Measurements from ENCODE around the gene MRNIP.

DNA sequence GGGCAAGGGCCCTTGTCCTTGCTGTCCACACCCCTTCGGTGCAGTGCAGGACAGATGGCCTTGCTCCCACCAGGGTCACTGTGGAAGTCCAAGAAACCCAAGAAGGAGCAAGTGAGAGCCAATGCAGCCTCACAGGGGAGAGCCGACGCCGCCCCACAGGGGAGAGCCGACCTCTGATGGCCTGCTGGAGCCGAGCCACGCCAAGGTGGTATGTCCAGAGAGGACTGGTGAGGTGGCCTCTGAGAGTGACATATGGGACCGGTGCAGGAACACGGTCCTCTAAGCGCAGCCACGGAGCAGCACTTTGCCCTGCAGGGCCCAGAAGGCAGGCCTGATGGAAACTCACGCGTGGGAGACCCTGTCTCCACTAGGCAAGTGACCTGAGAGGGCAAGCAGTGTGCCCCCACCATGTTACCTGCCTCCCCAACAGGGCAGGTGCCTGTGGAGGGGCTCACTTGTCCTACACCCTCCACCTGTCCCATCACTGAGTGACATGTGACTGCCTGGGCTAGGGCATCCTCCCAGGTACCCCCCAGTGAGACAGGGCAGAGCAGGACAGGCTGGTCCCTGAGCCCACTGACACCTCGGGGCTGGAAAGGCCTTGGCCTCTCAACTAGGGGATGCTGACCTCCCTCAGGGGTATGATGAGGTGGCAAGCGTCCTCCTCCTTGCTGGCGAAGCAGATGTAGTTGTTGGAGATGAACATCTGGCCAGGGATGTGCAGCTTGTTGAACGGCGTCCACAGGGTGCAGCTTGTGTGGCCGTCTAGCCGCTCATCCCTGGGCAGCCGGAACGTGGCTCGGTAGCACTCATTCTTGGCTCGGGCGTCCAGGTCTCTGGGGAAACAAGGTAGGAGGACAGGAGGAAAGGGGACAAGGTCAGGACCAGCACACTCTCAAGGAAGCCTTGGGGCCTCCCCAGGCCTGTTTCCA is 32.4 kb upstream of the MRNIP start:
- TF ChIP-seq, protein P1, sequence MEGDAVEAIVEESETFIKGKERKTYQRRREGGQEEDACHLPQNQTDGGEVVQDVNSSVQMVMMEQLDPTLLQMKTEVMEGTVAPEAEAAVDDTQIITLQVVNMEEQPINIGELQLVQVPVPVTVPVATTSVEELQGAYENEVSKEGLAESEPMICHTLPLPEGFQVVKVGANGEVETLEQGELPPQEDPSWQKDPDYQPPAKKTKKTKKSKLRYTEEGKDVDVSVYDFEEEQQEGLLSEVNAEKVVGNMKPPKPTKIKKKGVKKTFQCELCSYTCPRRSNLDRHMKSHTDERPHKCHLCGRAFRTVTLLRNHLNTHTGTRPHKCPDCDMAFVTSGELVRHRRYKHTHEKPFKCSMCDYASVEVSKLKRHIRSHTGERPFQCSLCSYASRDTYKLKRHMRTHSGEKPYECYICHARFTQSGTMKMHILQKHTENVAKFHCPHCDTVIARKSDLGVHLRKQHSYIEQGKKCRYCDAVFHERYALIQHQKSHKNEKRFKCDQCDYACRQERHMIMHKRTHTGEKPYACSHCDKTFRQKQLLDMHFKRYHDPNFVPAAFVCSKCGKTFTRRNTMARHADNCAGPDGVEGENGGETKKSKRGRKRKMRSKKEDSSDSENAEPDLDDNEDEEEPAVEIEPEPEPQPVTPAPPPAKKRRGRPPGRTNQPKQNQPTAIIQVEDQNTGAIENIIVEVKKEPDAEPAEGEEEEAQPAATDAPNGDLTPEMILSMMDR (IDR thresholded peaks at IDR 0.05; ENCODE audit: low read depth, low read length, missing input control) = no peak
- TF ChIP-seq, protein P2, sequence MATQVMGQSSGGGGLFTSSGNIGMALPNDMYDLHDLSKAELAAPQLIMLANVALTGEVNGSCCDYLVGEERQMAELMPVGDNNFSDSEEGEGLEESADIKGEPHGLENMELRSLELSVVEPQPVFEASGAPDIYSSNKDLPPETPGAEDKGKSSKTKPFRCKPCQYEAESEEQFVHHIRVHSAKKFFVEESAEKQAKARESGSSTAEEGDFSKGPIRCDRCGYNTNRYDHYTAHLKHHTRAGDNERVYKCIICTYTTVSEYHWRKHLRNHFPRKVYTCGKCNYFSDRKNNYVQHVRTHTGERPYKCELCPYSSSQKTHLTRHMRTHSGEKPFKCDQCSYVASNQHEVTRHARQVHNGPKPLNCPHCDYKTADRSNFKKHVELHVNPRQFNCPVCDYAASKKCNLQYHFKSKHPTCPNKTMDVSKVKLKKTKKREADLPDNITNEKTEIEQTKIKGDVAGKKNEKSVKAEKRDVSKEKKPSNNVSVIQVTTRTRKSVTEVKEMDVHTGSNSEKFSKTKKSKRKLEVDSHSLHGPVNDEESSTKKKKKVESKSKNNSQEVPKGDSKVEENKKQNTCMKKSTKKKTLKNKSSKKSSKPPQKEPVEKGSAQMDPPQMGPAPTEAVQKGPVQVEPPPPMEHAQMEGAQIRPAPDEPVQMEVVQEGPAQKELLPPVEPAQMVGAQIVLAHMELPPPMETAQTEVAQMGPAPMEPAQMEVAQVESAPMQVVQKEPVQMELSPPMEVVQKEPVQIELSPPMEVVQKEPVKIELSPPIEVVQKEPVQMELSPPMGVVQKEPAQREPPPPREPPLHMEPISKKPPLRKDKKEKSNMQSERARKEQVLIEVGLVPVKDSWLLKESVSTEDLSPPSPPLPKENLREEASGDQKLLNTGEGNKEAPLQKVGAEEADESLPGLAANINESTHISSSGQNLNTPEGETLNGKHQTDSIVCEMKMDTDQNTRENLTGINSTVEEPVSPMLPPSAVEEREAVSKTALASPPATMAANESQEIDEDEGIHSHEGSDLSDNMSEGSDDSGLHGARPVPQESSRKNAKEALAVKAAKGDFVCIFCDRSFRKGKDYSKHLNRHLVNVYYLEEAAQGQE (IDR thresholded peaks at IDR 0.05) = no peak
- TF ChIP-seq RAD21 (IDR thresholded peaks at IDR 0.05) (no peak), TAF1 (conservative IDR thresholded peaks at IDR 0.05) (no peak), YY1 (IDR thresholded peaks at IDR 0.05) (no peak), EGR1 (IDR thresholded peaks at IDR 0.05; ENCODE audit: low read depth in 2 of 2) (no peak)
